ENCODE measurements around the gene CHST4. TPM values are rescaled to one million over a fixed set of nuclear protein-coding genes. Genes with fewer than 3 reads are reported as not detected.

The CHST4 gene
- total RNA-seq, 1 experiment from 2014 or later = 72.9 TPM

DNA sequence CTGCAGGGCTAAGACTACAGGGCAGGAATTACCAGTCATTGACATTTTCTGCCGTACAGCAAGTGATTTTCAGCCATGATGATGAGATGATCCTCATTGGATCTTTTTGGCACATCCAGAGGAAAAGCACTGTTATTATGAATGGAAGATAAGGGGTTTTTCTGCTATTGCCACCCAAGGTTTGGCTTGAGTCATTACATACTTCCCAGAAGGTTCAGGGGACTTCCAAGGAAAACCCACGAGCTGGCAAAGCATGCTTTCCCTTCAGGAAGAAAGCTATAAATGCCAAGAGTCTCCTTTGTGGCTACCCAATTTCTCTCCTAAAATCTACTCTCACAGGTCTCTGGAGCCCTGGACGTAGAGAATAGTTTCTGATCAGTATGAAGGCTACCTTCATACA, 6.1 kb downstream of the CHST4 start:
- intact Hi-C loops (cut with micrococcal nuclease; ENCODE audit: unreplicated experiment) = no loop called here
- peaks cover 41% of the 10 kb centered on the region for H3K36me3 Mint-ChIP-seq (ENCODE audit: insufficient read depth, unreplicated experiment)
- no peaks in the 10 kb centered on the region for H3K9me3 Mint-ChIP-seq (ENCODE audit: low read depth, unreplicated experiment)
- CTCF ChIA-PET = no interaction called here
- H3K4me1 Mint-ChIP-seq (ENCODE audit: low read depth, unreplicated experiment) = peaks cover 31% of the 10 kb centered on the region
- H3K4me3 Mint-ChIP-seq (ENCODE audit: low read depth, unreplicated experiment) = no peak overlapping the region
- no peak for DNase-seq
- no TSS peak for BruUV-seq (replicated peaks)
- TF ChIP-seq, protein P1, sequence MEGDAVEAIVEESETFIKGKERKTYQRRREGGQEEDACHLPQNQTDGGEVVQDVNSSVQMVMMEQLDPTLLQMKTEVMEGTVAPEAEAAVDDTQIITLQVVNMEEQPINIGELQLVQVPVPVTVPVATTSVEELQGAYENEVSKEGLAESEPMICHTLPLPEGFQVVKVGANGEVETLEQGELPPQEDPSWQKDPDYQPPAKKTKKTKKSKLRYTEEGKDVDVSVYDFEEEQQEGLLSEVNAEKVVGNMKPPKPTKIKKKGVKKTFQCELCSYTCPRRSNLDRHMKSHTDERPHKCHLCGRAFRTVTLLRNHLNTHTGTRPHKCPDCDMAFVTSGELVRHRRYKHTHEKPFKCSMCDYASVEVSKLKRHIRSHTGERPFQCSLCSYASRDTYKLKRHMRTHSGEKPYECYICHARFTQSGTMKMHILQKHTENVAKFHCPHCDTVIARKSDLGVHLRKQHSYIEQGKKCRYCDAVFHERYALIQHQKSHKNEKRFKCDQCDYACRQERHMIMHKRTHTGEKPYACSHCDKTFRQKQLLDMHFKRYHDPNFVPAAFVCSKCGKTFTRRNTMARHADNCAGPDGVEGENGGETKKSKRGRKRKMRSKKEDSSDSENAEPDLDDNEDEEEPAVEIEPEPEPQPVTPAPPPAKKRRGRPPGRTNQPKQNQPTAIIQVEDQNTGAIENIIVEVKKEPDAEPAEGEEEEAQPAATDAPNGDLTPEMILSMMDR (IDR thresholded peaks at IDR 0.05; ENCODE audit: unreplicated experiment) = no peak
- H3K27me3 Mint-ChIP-seq (ENCODE audit: unreplicated experiment) = no peaks in the 10 kb centered on the region
- H3K27ac Mint-ChIP-seq (ENCODE audit: unreplicated experiment) = no peak overlapping the region

DNA sequence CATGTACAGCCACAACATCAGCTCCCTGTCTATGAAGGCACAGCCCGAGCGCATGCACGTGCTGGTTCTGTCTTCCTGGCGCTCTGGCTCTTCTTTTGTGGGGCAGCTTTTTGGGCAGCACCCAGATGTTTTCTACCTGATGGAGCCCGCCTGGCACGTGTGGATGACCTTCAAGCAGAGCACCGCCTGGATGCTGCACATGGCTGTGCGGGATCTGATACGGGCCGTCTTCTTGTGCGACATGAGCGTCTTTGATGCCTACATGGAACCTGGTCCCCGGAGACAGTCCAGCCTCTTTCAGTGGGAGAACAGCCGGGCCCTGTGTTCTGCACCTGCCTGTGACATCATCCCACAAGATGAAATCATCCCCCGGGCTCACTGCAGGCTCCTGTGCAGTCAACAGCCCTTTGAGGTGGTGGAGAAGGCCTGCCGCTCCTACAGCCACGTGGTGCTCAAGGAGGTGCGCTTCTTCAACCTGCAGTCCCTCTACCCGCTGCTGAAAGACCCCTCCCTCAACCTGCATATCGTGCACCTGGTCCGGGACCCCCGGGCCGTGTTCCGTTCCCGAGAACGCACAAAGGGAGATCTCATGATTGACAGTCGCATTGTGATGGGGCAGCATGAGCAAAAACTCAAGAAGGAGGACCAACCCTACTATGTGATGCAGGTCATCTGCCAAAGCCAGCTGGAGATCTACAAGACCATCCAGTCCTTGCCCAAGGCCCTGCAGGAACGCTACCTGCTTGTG, 10.7 kb downstream of the CHST4 start:
- BruUV-seq (replicated peaks) = no TSS peak
- Mint-ChIP-seq H3K27me3 (ENCODE audit: unreplicated experiment) (no peaks in the 10 kb centered on the region), H3K36me3 (ENCODE audit: insufficient read depth, unreplicated experiment) (peaks cover 26% of the 10 kb centered on the region), H3K4me1 (ENCODE audit: low read depth, unreplicated experiment) (peaks cover 15% of the 10 kb centered on the region), H3K9me3 (ENCODE audit: low read depth, unreplicated experiment) (no peaks in the 10 kb centered on the region), H3K4me3 (ENCODE audit: low read depth, unreplicated experiment) (no peak overlapping the region), H3K27ac (ENCODE audit: unreplicated experiment) (no peak overlapping the region)
- CTCF ChIA-PET = interaction anchor here (1.5 kb wide), 1 partner anchor 53 kb away, joined by 3 read pairs; no protein-coding TSS in a partner anchor
- no peak for DNase-seq
- TF ChIP-seq, protein P1 (IDR thresholded peaks at IDR 0.05; ENCODE audit: unreplicated experiment) = no peak
- intact Hi-C loops (cut with micrococcal nuclease; ENCODE audit: unreplicated experiment) = loop anchor here (1.0 kb wide), 3 partner anchors 36 to 125 kb away; no protein-coding TSS in a partner anchor

DNA sequence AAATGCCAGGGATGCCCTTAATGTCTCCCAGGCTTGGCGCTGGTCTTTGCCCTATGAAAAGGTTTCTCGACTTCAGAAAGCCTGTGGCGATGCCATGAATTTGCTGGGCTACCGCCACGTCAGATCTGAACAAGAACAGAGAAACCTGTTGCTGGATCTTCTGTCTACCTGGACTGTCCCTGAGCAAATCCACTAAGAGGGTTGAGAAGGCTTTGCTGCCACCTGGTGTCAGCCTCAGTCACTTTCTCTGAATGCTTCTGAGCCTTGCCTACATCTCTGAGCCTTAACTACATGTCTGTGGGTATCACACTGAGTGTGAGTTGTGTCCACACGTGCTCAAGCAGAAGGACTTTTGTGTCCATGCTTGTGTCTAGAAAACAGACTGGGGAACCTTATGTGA, 11.4 kb downstream of the CHST4 start:
- no TSS peak for BruUV-seq (replicated peaks)
- H3K4me3 Mint-ChIP-seq (ENCODE audit: low read depth, unreplicated experiment) = no peak overlapping the region
- TF ChIP-seq, protein P1 (IDR thresholded peaks at IDR 0.05; ENCODE audit: unreplicated experiment) = peak; percentile 72
- H3K9me3 Mint-ChIP-seq (ENCODE audit: low read depth, unreplicated experiment) = no peaks in the 10 kb centered on the region
- CTCF ChIA-PET = interaction anchor here (1.3 to 1.5 kb wide), 2 partner anchors 54 to 58 kb away, joined by 3 to 4 read pairs; no protein-coding TSS in a partner anchor
- peak; percentile 78 for DNase-seq
- H3K4me1 Mint-ChIP-seq (ENCODE audit: low read depth, unreplicated experiment) = peaks cover 22% of the 10 kb centered on the region
- peaks cover 33% of the 10 kb centered on the region for H3K36me3 Mint-ChIP-seq (ENCODE audit: insufficient read depth, unreplicated experiment)
- intact Hi-C loops (cut with micrococcal nuclease; ENCODE audit: unreplicated experiment) = loop anchor here (1.0 kb wide), 3 partner anchors 36 to 125 kb away; no protein-coding TSS in a partner anchor
- H3K27ac Mint-ChIP-seq (ENCODE audit: unreplicated experiment) = no peak overlapping the region
- no peaks in the 10 kb centered on the region for H3K27me3 Mint-ChIP-seq (ENCODE audit: unreplicated experiment)

DNA sequence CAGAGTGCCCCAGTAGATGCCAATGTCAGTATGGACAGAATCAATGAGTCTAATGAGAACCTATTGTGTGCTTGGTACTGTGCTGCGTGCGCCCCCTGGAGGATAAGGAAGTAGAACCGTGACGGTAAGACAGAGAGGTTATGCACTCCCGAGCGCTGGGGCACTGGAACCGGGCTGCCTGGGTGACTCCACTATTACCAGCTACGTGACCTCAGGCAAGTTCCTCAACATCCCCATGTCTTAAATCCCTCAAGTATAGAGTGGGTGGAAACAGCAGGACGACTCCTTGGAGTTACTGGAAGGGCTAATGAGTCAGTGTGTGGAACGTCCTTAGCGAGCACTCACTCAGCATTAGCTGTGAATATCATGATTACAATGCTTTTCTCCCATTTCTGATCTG, 16.2 kb downstream of the CHST4 start:
- Mint-ChIP-seq H3K36me3 (ENCODE audit: insufficient read depth, unreplicated experiment) (peaks cover 24% of the 10 kb centered on the region), H3K9me3 (ENCODE audit: low read depth, unreplicated experiment) (no peaks in the 10 kb centered on the region), H3K4me3 (ENCODE audit: low read depth, unreplicated experiment) (no peak overlapping the region), H3K27ac (ENCODE audit: unreplicated experiment) (no peak overlapping the region), H3K27me3 (ENCODE audit: unreplicated experiment) (no peaks in the 10 kb centered on the region), H3K4me1 (ENCODE audit: low read depth, unreplicated experiment) (peaks cover 23% of the 10 kb centered on the region)
- TF ChIP-seq, protein P1 (IDR thresholded peaks at IDR 0.05; ENCODE audit: unreplicated experiment) = peak; percentile 92
- peak; percentile 79 for DNase-seq
- BruUV-seq (replicated peaks) = no TSS peak
- intact Hi-C loops (cut with micrococcal nuclease; ENCODE audit: unreplicated experiment) = loop anchor here (1.0 kb wide), 1 partner anchor 63 kb away; no protein-coding TSS in a partner anchor
- CTCF ChIA-PET = interaction anchor here (0.6 to 1.0 kb wide), 3 partner anchors 16 to 63 kb away, joined by 3 to 4 read pairs (median 3); partner anchors contain the start of gene CHST4

All from Calu3 (cell line).